SU-DHL-6 (cell line): ENCODE results near the gene PWWP2A.

Source experiments
- H2AFZ ChIP-seq: fragments of 200-600 bp; sonication (generic); 2 replicates; pipeline ENCODE4 v1.6.1; 2014; ENCODE audit warnings: low read depth, mild to moderate bottlenecking, moderate library complexity, mixed read lengths, antibody characterized with exemption, low read length; ENCODE audit not compliant: severe bottlenecking
- H3F3A ChIP-seq: fragments of 200-600 bp; shearing (Covaris generic); 2 replicates; pipeline ENCODE4 v1.6.0; 2016; ENCODE audit warnings: antibody characterized with exemption, mild to moderate bottlenecking; ENCODE audit not compliant: insufficient read depth
- H3K27ac ChIP-seq: fragments of 200-600 bp; sonication (generic); 2 replicates; pipeline ENCODE4 v1.5.1; 2016; ENCODE audit warnings: low read depth, mild to moderate bottlenecking, low read length, moderate library complexity, mixed read lengths
- H3K27me3 ChIP-seq: fragments of 200-600 bp; sonication (generic), shearing (Covaris generic); 2 replicates; pipeline ENCODE4 v1.6.0; 2014; ENCODE audit warnings: mild to moderate bottlenecking, low read length
- H3K36me3 ChIP-seq: fragments of 200-600 bp; sonication (generic); 2 replicates; pipeline ENCODE4 v1.6.1; 2014; ENCODE audit warnings: mild to moderate bottlenecking, low read length, mixed read lengths
- H3K4me2 ChIP-seq: fragments of 300-600, 200-600 bp; shearing (Covaris generic), sonication (generic); 2 replicates; pipeline ENCODE4 v1.6.0; 2014; ENCODE audit warnings: low read length, low read depth, mild to moderate bottlenecking; ENCODE audit not compliant: poor library complexity, severe bottlenecking
- H3K4me3 ChIP-seq: fragments of 200-600 bp; sonication (generic); 2 replicates; pipeline ENCODE4 v1.5.1; 2014; ENCODE audit warnings: antibody characterized with exemption, low read length, mild to moderate bottlenecking, mixed read lengths; ENCODE audit not compliant: insufficient read depth, poor library complexity, severe bottlenecking
- H3K79me2 ChIP-seq: fragments of 200-600 bp; sonication (generic); 2 replicates; pipeline ENCODE4 v1.6.1; 2014; ENCODE audit warnings: mild to moderate bottlenecking, low read length, moderate library complexity; ENCODE audit not compliant: insufficient read depth
- H3K9ac ChIP-seq: fragments of 200-600 bp; sonication (generic); 2 replicates; pipeline ENCODE4 v1.7.0; 2014; ENCODE audit warnings: mild to moderate bottlenecking, low read length
- H3K9me2 ChIP-seq: fragments of 200-600 bp; sonication (generic); replicated peaks from 2 replicates; pipeline ENCODE4 v1.6.1; 2014; ENCODE audit warnings: low read length; ENCODE audit not compliant: insufficient read depth
- H3K9me3 ChIP-seq: fragments of 200-600 bp; sonication (generic); 2 replicates; pipeline ENCODE4 v1.6.1; 2014; ENCODE audit warnings: low read length, mixed read lengths; ENCODE audit not compliant: insufficient read depth
- H4K20me1 ChIP-seq: fragments of 200-600 bp; sonication (generic); 2 replicates; pipeline ENCODE4 v1.6.1; 2014; ENCODE audit warnings: low read depth, mild to moderate bottlenecking, antibody characterized with exemption, low read length, moderate library complexity, mixed read lengths
- CTCF ChIP-seq: fragments of 200-600 bp; sonication (generic); IDR thresholded peaks from one replicate; pipeline ENCODE4 v1.5.1; 2017; ENCODE audit warnings: antibody characterized with exemption, mild to moderate bottlenecking, low read length, moderate library complexity; ENCODE audit not compliant: insufficient read depth, poor library complexity, severe bottlenecking
- EZH2phosphoT487 ChIP-seq: fragments of 200-600 bp; sonication (generic), shearing (Covaris generic); conservative IDR thresholded peaks from 2 replicates; pipeline ENCODE4 v1.6.1; 2018; ENCODE audit warnings: mild to moderate bottlenecking, antibody characterized with exemption, low read length, moderate library complexity, mixed read lengths

Gene PWWP2A

GRCh38 chr5:160133918-160134304, 14.7 kb upstream of the PWWP2A start:
- no peaks in the 10 kb centered on the region for H4K20me1 ChIP-seq
- no peak overlapping the region for H3K27ac ChIP-seq
- no peaks in the 10 kb centered on the region for H3F3A ChIP-seq
- H3K9me3 ChIP-seq: no peaks in the 10 kb centered on the region
- no peak overlapping the region for H3K4me2 ChIP-seq
- TF ChIP-seq EZH2phosphoT487: no peak
- no peak for TF ChIP-seq CTCF
- no peak overlapping the region for H3K4me3 ChIP-seq
- H2AFZ ChIP-seq: no peak overlapping the region
- no peaks in the 10 kb centered on the region for H3K79me2 ChIP-seq
- no peaks in the 10 kb centered on the region for H3K27me3 ChIP-seq
- H3K9me2 ChIP-seq: no peaks in the 10 kb centered on the region
- no peak overlapping the region for H3K9ac ChIP-seq
- no peaks in the 10 kb centered on the region for H3K36me3 ChIP-seq

- TF ChIP-seq EZH2phosphoT487 (no peak), CTCF (no peak)
- no peaks in the 10 kb centered on the region for H3K36me3 ChIP-seq
- H2AFZ ChIP-seq: no peak overlapping the region
- no peaks in the 10 kb centered on the region for H3K79me2 ChIP-seq
- H3K9ac ChIP-seq: no peak overlapping the region
- H3F3A ChIP-seq: no peaks in the 10 kb centered on the region
- no peak overlapping the region for H3K27ac ChIP-seq
- H3K9me3 ChIP-seq: no peaks in the 10 kb centered on the region
- H3K4me2 ChIP-seq: no peak overlapping the region
- no peak overlapping the region for H3K4me3 ChIP-seq
- no peaks in the 10 kb centered on the region for H3K9me2 ChIP-seq
- no peaks in the 10 kb centered on the region for H4K20me1 ChIP-seq
- no peaks in the 10 kb centered on the region for H3K27me3 ChIP-seq
These were observed 14.0 kb upstream of the PWWP2A start for GRCh38 chr5:160133071-160133917.

GRCh38 chr5:160129841-160130240, 10.6 kb upstream of the PWWP2A start:
- Histone ChIP-seq H3K36me3 (no peaks in the 10 kb centered on the region), H3K4me2 (no peak overlapping the region), H3F3A (no peaks in the 10 kb centered on the region), H3K4me3 (no peak overlapping the region), H4K20me1 (no peaks in the 10 kb centered on the region), H3K27me3 (no peaks in the 10 kb centered on the region), H3K79me2 (no peaks in the 10 kb centered on the region), H3K9ac (no peak overlapping the region), H3K9me3 (no peaks in the 10 kb centered on the region), H3K27ac (no peak overlapping the region), H2AFZ (no peak overlapping the region), H3K9me2 (no peaks in the 10 kb centered on the region)
- no peak for TF ChIP-seq CTCF
- no peak for TF ChIP-seq EZH2phosphoT487
